ENCODE results near the gene IGSF9B. TPM values are rescaled to one million over a fixed set of nuclear protein-coding genes. Genes with fewer than 3 reads are reported as not detected.

IGSF9B gene
- total RNA-seq, 1 experiment from 2014 or later, result not detected

GRCh38 chr11:133936592-133936991 lies 20.2 kb downstream of the IGSF9B start:
- Histone ChIP-seq H4K20me1 (ENCODE audit: insufficient read depth) (no peaks in the 10 kb centered on the region), H3K27me3 (ENCODE audit: insufficient read depth, low read depth) (peaks cover 83% of the 10 kb centered on the region), H2AFZ (no peak overlapping the region), H3F3A (ENCODE audit: insufficient read depth, low read depth) (no peaks in the 10 kb centered on the region), H3K9me2 (ENCODE audit: insufficient read depth) (no peaks in the 10 kb centered on the region), H3K9me3 (ENCODE audit: insufficient read depth, low read depth) (no peaks in the 10 kb centered on the region), H3K27ac (no peak overlapping the region), H3K4me3 (no peak overlapping the region), H3K79me2 (ENCODE audit: low read depth) (no peaks in the 10 kb centered on the region), H3K4me2 (no peak overlapping the region), H3K4me1 (replicated peaks; ENCODE audit: insufficient read depth) (no peaks in the 10 kb centered on the region), H3K36me3 (ENCODE audit: low read depth) (no peaks in the 10 kb centered on the region)
- BruUV-seq (replicated peaks), result no TSS peak
- intact Hi-C loops (cut with micrococcal nuclease; ENCODE audit: unreplicated experiment), result no loop called here
- TF ChIP-seq CTCF (conservative IDR thresholded peaks at IDR 0.05) (no peak), EZH2 (IDR thresholded peaks at IDR 0.05; ENCODE audit: low read depth) (no peak)
- POLR2A ChIA-PET (ENCODE audit: unreplicated experiment), result no interaction called here
- no peak for DNase-seq
- CTCF ChIA-PET, result no interaction called here

DNA sequence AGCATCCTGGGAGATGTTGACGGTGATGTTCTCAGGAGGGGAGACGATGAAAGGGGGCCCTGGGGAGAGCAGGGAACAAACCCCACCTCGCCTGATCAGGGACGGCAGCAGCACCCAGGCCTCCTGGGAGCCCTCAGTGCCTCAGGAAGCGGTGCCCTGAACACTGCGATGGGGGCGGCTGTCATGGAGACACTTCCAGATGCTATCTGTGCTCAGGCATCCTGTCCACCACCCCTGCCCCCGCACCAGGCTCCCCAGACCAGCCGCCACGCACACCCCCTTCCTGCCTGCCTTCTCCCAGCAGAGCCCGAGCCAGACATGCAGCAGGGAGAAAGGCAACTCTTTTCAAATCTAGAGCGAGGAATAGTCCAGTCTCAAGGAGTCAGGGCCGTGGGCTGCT lies 20.6 kb downstream of the IGSF9B start:
- no peak for TF ChIP-seq EZH2 (IDR thresholded peaks at IDR 0.05; ENCODE audit: low read depth)
- TF ChIP-seq CTCF (conservative IDR thresholded peaks at IDR 0.05), result no peak
- no peaks in the 10 kb centered on the region for H3K4me1 ChIP-seq (replicated peaks; ENCODE audit: insufficient read depth)
- DNase-seq, result no peak
- no peaks in the 10 kb centered on the region for H3K9me2 ChIP-seq (ENCODE audit: insufficient read depth)
- H3K27me3 ChIP-seq (ENCODE audit: insufficient read depth, low read depth), result peaks cover 83% of the 10 kb centered on the region
- H3K9me3 ChIP-seq (ENCODE audit: insufficient read depth, low read depth), result no peaks in the 10 kb centered on the region
- no peak overlapping the region for H3K27ac ChIP-seq
- no peaks in the 10 kb centered on the region for H3K36me3 ChIP-seq (ENCODE audit: low read depth)
- no peak overlapping the region for H2AFZ ChIP-seq
- no peak overlapping the region for H3K4me3 ChIP-seq
- no peaks in the 10 kb centered on the region for H3F3A ChIP-seq (ENCODE audit: insufficient read depth, low read depth)
- H4K20me1 ChIP-seq (ENCODE audit: insufficient read depth), result no peaks in the 10 kb centered on the region
- CTCF ChIA-PET, result no interaction called here
- no TSS peak for BruUV-seq (replicated peaks)
- no peak overlapping the region for H3K4me2 ChIP-seq
- no peaks in the 10 kb centered on the region for H3K79me2 ChIP-seq (ENCODE audit: low read depth)
- intact Hi-C loops (cut with micrococcal nuclease; ENCODE audit: unreplicated experiment), result no loop called here
- POLR2A ChIA-PET (ENCODE audit: unreplicated experiment), result no interaction called here

DNA sequence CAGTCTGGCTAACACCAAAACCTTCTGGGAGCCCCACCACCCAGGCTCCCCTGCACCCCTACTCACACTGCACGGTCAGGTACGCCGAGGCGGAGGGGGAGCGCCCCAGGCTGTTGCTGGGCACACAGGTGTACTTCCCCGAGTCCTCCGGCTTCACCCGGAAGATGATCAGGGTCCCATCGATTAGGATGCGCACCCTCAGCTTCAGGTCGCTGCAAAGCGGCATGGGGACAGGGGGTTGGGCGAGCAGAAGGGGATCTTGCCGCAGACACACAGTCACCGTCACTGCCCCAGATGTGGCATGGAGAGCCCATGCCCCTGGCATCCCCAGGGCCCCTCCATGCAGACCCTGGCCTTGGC lies 21.2 kb downstream of the IGSF9B start:
- intact Hi-C loops (cut with micrococcal nuclease; ENCODE audit: unreplicated experiment), result no loop called here
- CTCF ChIA-PET, result no interaction called here

More for the DNA sequence above, 21.2 kb downstream of the IGSF9B start:
- Histone ChIP-seq H3K9me2 (ENCODE audit: insufficient read depth) (no peaks in the 10 kb centered on the region), H3F3A (ENCODE audit: insufficient read depth, low read depth) (no peaks in the 10 kb centered on the region), H3K36me3 (ENCODE audit: low read depth) (no peaks in the 10 kb centered on the region), H3K4me2 (no peak overlapping the region), H2AFZ (no peak overlapping the region), H3K9me3 (ENCODE audit: insufficient read depth, low read depth) (no peaks in the 10 kb centered on the region), H3K4me1 (replicated peaks; ENCODE audit: insufficient read depth) (no peaks in the 10 kb centered on the region), H3K4me3 (no peak overlapping the region), H3K79me2 (ENCODE audit: low read depth) (no peaks in the 10 kb centered on the region), H3K27me3 (ENCODE audit: insufficient read depth, low read depth) (peaks cover 83% of the 10 kb centered on the region), H3K27ac (no peak overlapping the region), H4K20me1 (ENCODE audit: insufficient read depth) (no peaks in the 10 kb centered on the region)
- POLR2A ChIA-PET (ENCODE audit: unreplicated experiment), result no interaction called here
- no peak for TF ChIP-seq CTCF (conservative IDR thresholded peaks at IDR 0.05)
- no peak for TF ChIP-seq EZH2 (IDR thresholded peaks at IDR 0.05; ENCODE audit: low read depth)
- DNase-seq, result no peak
- no TSS peak for BruUV-seq (replicated peaks)

Measured in PC-9 (cell line).